Upper lobe of right lung (tissue), 1 donor: ENCODE data around the gene TMEM178B. TPM values are rescaled to one million over a fixed set of nuclear protein-coding genes. Genes with fewer than 3 reads are reported as not detected.
"Not testable (repeated sequence)": the region's sequence is repeated elsewhere in the genome, so short reads cannot be mapped to it uniquely, and the experiment has no call there.

Experiments used
- ATAC-seq: fragments of 200-7000 bp; cut with Tn5 transposase; one replicate; pipeline ENCODE4 v1.9.1; 2020; ENCODE audit warnings: mild to moderate bottlenecking, moderate library complexity
- DNase-seq: peaks from one replicate; pipeline ENCODE4 v3.0.0-alpha.2; 2020
- H3K27ac ChIP-seq: fragments of 200-600 bp; one replicate; pipeline ENCODE4 v1.8.0; 2022
- H3K27me3 ChIP-seq: fragments of 200-600 bp; one replicate; pipeline ENCODE4 v1.8.0; 2022; ENCODE audit warnings: mild to moderate bottlenecking
- H3K36me3 ChIP-seq: fragments of 200-600 bp; one replicate; pipeline ENCODE4 v1.8.0; 2022
- H3K4me1 ChIP-seq: fragments of 200-600 bp; one replicate; pipeline ENCODE4 v1.8.0; 2022
- H3K4me3 ChIP-seq: fragments of 200-600 bp; one replicate; pipeline ENCODE4 v1.8.0; 2022; ENCODE audit warnings: mild to moderate bottlenecking
- H3K9me3 ChIP-seq: fragments of 200-600 bp; one replicate; pipeline ENCODE4 v1.8.0; 2022
- intact Hi-C: fragments of 100-400 bp; cut with DNase I; formaldehyde crosslinking; loops from one replicate; pipeline ENCODE4 v1.11.0; 2022
- long read RNA-seq: library from polyadenylated mRNA; unstranded; transcript quantifications from one replicate; pipeline ENCODE4 v2.0.0, GENCODE V29; 2021
- total RNA-seq: library from RNA; stranded (reverse); fragmentation: NEBNext Ultra II Directional; extraction: Animal tissue kit (Norgen Biotek cat#: 25700); gene quantifications from one replicate; pipeline ENCODE4 v1.2.1, GENCODE V29; 2021
- TF ChIP-seq, protein P1 (sequence below): fragments of 200-600 bp; IDR thresholded peaks from one replicate; pipeline ENCODE4 v1.8.0; 2022; ENCODE audit warnings: antibody characterized with exemption
- donor health status: DM: no; HTN: yes; CAD: no; lungs with severe emphysema.

Gene TMEM178B
- total RNA-seq, result 1.4 TPM
- long read RNA-seq, partial matches to known transcripts, result 0 of 1 reads
- long read RNA-seq, other reads (novel, unspliced or antisense), result 1 of 1 reads

DNA sequence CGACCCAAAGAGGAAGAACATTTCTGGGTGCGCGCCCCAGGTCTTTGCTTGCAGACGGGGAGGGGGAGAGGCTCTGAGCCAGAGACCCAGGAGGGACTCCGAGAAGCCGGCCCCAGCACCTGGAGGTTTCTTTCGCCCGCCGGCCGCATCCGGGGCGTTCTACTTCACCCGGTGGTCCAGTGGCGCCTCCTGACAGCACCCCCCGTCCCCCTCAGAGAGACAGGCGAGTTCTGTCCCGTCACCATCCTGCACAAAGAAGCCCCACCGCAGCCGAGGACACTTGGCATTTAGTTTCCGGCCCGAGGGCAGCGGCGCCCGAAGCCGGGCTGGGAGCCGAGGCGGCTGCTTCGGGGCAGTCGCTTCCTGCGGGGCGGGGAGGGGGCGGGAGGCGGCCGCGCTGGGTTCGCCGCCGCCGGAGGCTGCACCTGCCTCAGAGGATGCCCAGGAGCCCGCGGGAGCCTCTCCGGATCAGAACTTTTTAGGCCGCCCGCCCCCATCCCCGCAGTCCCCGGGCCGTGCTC lies at the start of gene TMEM178B:
TSS of gene TMEM178B (plus strand) at position 424 of the 521 bp plus-strand sequence.
- Histone ChIP-seq H3K4me3 (peak within 1 kb of the TSS; percentile 52), H3K27me3 (peaks cover 62% of the 10 kb centered on the region), H3K36me3 (no peaks in the 10 kb centered on the region), H3K4me1 (peaks cover 25% of the 10 kb centered on the region), H3K9me3 (no peaks in the 10 kb centered on the region), H3K27ac (no peak within 1 kb of the TSS)
- DNase-seq, result no peak
- intact Hi-C loops, result no loop called here
- TF ChIP-seq, protein P1, sequence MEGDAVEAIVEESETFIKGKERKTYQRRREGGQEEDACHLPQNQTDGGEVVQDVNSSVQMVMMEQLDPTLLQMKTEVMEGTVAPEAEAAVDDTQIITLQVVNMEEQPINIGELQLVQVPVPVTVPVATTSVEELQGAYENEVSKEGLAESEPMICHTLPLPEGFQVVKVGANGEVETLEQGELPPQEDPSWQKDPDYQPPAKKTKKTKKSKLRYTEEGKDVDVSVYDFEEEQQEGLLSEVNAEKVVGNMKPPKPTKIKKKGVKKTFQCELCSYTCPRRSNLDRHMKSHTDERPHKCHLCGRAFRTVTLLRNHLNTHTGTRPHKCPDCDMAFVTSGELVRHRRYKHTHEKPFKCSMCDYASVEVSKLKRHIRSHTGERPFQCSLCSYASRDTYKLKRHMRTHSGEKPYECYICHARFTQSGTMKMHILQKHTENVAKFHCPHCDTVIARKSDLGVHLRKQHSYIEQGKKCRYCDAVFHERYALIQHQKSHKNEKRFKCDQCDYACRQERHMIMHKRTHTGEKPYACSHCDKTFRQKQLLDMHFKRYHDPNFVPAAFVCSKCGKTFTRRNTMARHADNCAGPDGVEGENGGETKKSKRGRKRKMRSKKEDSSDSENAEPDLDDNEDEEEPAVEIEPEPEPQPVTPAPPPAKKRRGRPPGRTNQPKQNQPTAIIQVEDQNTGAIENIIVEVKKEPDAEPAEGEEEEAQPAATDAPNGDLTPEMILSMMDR, result no peak
- no peak for ATAC-seq

DNA sequence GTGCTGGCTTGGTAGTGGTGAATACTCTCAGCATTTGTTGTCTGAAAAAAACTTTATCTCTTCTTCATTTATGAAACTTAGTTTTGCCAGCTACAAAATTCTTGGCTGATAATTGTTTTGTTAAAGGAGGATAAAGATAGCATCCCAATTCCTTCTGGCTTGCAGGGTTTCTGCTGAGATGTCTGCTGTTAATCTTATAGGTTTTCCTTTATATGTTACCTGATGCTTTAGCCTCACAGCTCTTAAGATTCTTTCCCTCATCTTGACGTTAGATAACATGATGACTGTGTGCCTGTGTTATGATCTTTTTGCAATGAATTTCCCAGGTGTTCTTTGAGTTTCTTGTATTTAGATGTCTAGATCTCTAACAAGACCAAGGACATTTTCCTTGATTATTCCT lies 49.2 kb upstream of the TMEM178B start:
- ATAC-seq (no peak), DNase-seq (no peak)
- no peaks in the 10 kb centered on the region for H3K4me1 ChIP-seq
- no peaks in the 10 kb centered on the region for H3K9me3 ChIP-seq
- TF ChIP-seq, protein P1, result no peak
- intact Hi-C loops, result no loop called here
- H3K36me3 ChIP-seq, result no peaks in the 10 kb centered on the region
- H3K27ac ChIP-seq, result no peak overlapping the region
- H3K27me3 ChIP-seq, result no peaks in the 10 kb centered on the region
- no peak overlapping the region for H3K4me3 ChIP-seq

DNA sequence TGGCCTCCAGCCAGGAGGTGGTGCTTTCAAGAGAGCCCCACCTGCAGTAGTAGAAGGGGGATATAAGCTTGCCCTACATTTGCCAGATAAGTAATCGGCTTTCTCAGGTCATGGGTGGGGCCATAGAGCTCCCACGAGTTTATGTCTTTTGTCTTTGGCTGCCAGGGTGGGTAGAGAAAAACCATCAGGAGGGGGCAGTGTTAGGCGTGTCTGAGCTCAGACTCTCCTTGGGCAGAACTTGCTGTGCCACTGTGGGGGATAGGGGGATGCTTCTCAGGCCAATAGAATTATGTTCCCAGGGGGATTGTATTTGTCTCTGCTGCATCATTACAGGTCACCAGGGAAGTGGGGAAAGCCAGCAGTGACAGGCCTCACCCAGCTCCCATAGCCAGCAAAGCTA lies 46.8 kb upstream of the TMEM178B start:
- TF ChIP-seq, protein P1, result no peak
- Histone ChIP-seq H3K9me3 (no peaks in the 10 kb centered on the region), H3K27ac (no peak overlapping the region), H3K4me1 (no peaks in the 10 kb centered on the region), H3K27me3 (no peaks in the 10 kb centered on the region), H3K36me3 (no peaks in the 10 kb centered on the region), H3K4me3 (no peak overlapping the region)
- DNase-seq (no peak), ATAC-seq (no peak)
- intact Hi-C loops, result no loop called here

DNA sequence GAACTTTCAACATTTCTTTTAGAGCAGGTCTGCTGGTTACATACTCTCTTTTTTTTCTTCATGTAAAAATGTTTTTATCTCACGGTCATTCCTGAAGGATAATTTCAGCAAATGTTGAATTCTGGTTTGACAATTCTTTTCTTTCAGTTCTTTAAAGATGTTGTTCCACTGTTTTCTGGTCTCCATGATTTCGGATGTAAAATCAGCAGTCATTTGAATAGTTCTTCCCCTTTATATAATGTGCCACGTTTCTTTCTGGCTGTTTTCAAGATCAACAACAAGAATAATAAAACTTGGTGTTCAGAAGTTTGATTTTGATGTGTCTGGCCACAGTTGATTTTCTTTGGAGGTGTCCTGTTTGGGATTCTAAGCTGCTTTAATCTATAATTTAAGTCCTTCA lies 45.1 kb upstream of the TMEM178B start:
- TF ChIP-seq, protein P1, result no peak
- no peaks in the 10 kb centered on the region for H3K27me3 ChIP-seq
- ATAC-seq (no peak), DNase-seq (no peak)
- H3K4me1 ChIP-seq, result no peaks in the 10 kb centered on the region
- H3K36me3 ChIP-seq, result no peaks in the 10 kb centered on the region
- no peaks in the 10 kb centered on the region for H3K9me3 ChIP-seq
- no peak overlapping the region for H3K4me3 ChIP-seq
- intact Hi-C loops, result no loop called here
- H3K27ac ChIP-seq, result no peak overlapping the region

DNA sequence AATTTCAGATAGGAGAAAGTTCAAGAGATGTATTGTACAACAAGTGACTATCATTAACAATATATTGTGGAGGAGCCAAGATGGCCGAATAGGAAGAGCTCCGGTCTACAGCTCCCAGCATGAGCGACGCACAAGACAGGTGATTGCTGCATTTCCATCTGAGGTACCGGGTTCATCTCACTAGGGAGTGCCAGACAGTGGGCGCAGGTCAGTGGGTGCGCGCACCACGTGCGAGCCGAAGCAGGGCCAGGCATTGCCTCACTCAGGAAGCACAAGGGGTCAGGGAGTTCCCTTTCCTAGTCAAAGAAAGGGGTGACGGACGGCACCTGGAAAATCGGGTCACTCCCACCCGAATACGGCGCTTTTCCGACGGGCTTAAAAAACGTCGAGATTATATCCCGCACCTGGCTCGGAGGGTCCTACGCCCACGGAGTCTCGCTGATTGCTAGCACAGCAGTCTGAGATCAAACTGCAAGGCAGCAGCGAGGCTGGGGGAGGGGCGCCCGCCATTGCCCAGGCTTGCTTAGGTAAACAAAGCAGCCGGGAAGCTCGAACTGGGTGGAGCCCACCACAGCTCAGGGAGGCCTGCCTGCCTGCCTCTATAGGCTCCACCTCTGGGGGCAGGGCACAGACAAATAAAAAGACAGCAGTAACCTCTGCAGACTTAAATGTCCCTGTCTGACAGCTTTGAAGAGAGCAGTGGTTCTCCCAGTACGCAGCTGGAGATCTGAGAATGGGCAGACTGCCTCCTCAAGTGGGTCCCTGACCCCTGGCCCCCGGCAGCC lies 41.1 kb upstream of the TMEM178B start:
- H3K4me1 ChIP-seq, ATAC-seq, H3K9me3 ChIP-seq, DNase-seq, H3K27ac ChIP-seq, intact Hi-C loops, H3K4me3 ChIP-seq, H3K36me3 ChIP-seq, H3K27me3 ChIP-seq: not testable (repeated sequence)

DNA sequence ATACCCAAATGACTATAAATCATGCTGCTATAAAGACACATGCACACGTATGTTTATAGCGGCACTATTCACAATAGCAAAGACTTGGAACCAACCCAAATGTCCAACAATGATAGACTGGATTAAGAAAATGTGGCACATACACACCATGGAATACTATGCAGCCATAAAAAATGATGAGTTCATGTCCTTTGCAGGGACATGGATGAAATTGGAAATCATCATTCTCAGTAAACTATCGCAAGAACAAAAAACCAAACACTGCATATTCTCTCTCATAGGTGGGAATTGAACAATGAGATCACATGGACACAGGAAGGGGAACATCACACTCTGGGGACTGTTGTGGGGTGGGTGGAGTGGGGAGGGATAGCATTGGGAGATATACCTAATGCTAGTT lies 35.8 kb upstream of the TMEM178B start:
- H3K27ac ChIP-seq, ATAC-seq, DNase-seq, intact Hi-C loops, H3K27me3 ChIP-seq, H3K36me3 ChIP-seq, H3K4me1 ChIP-seq, H3K4me3 ChIP-seq, H3K9me3 ChIP-seq: not testable (repeated sequence)
